GM10266 (cell line): ENCODE measurements around the gene FXYD2.

ENCODE experiments used
- DNase-seq: peaks from one replicate; pipeline ENCODE4 v3.0.0; 2012; ENCODE audit errors: extremely low spot score
- CTCF ChIP-seq: IDR thresholded peaks from 2 replicates; pipeline ENCODE4 v1.5.1; 2012; ENCODE audit warnings: mild to moderate bottlenecking, low read depth; ENCODE audit not compliant: control insufficient read depth, insufficient read depth; ENCODE audit errors: missing control alignments

Gene FXYD2

GRCh38 chr11:117771197-117771596 is 53.3 kb downstream of the FXYD2 start:
- no peak for TF ChIP-seq CTCF
- no peak for DNase-seq

DNA sequence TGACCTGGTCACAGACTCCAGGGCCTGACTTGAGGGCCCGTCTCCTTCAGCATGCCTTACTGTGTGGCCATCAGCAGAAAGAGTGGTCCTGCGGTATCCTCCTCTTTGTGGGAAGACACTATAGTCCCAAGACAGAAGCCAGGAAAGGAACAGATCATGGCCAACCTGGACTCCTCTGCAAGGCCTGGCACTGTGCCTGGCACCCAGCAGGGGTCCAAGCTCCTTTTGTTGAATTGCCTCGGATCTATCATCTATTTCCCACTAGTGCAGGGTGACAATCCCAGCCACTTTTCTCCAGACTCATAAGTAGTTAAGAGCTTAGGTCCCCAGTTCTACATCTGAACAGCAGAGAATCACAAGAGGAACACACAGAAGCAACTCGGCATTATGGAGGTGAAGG is 54.5 kb downstream of the FXYD2 start:
- no peak for TF ChIP-seq CTCF
- no peak for DNase-seq
